GM23338 (cell line): ENCODE data around the gene PTPRN2. TPM values are rescaled to one million over a fixed set of nuclear protein-coding genes. Genes with fewer than 3 reads are reported as not detected.
"Not testable (repeated sequence)": the region's sequence is repeated elsewhere in the genome, so short reads cannot be mapped to it uniquely, and the experiment has no call there.

Experiments used
- ATAC-seq: fragments of 200-7000 bp; cut with Tn5 transposase; 3 replicates; pipeline ENCODE4 v1.9.1; 2020
- DNase-seq: peaks from one replicate; pipeline ENCODE4 v3.0.0-alpha.2; 2015; ENCODE audit warnings: low spot score
- H2AFZ ChIP-seq: fragments of 200-600 bp; sonication (generic); 2 replicates; pipeline ENCODE4 v1.8.0; 2016; ENCODE audit warnings: antibody characterized with exemption, mild to moderate bottlenecking, moderate library complexity
- H3F3A ChIP-seq: fragments of 200-600 bp; sonication (generic); replicated peaks from 2 replicates; pipeline ENCODE4 v1.8.0; 2017; ENCODE audit warnings: antibody characterized with exemption, mixed run types, low read depth
- H3K27ac ChIP-seq: fragments of 200-600 bp; sonication (generic); 2 replicates; pipeline ENCODE4 v1.6.1; 2016; ENCODE audit warnings: low read depth
- H3K27me3 ChIP-seq: fragments of 200-600 bp; sonication (generic); 2 replicates; pipeline ENCODE4 v1.8.0; 2016; ENCODE audit warnings: mild to moderate bottlenecking, mixed run types, moderate library complexity; ENCODE audit not compliant: insufficient read depth
- H3K36me3 ChIP-seq: fragments of 200-600 bp; sonication (generic); 2 replicates; pipeline ENCODE4 v1.8.0; 2016; ENCODE audit warnings: mild to moderate bottlenecking; ENCODE audit not compliant: insufficient read depth
- H3K4me1 ChIP-seq: fragments of 200-600 bp; sonication (generic); 2 replicates; pipeline ENCODE4 v1.8.0; 2016; ENCODE audit warnings: mild to moderate bottlenecking, moderate library complexity; ENCODE audit not compliant: insufficient read depth
- H3K4me2 ChIP-seq: fragments of 200-600 bp; sonication (generic); 2 replicates; pipeline ENCODE4 v1.7.1; 2017; ENCODE audit warnings: mixed run types
- H3K4me3 ChIP-seq: fragments of 200-600 bp; sonication (generic); 2 replicates; pipeline ENCODE4 v1.6.1; 2016; ENCODE audit warnings: mixed run types
- H3K79me2 ChIP-seq: fragments of 200-600 bp; sonication (generic); replicated peaks from 2 replicates; pipeline ENCODE4 v1.8.0; 2017; ENCODE audit warnings: mild to moderate bottlenecking; ENCODE audit not compliant: insufficient read depth
- H3K9me2 ChIP-seq: fragments of 200-600 bp; sonication (generic); 2 replicates; pipeline ENCODE4 v1.8.0; 2017; ENCODE audit not compliant: insufficient read depth
- H4K20me1 ChIP-seq: fragments of 200-600 bp; sonication (generic); replicated peaks from 2 replicates; pipeline ENCODE4 v1.8.0; 2017; ENCODE audit warnings: mild to moderate bottlenecking; ENCODE audit not compliant: insufficient read depth
- H3K27ac Mint-ChIP-seq: 2 replicates; pipeline ENCODE4 v1.8.0; 2020; ENCODE audit warnings: inconsistent platforms, mild to moderate bottlenecking, moderate library complexity, mixed read lengths
- H3K27me3 Mint-ChIP-seq: 3 replicates; pipeline ENCODE4 v1.8.0; 2022; ENCODE audit warnings: low read depth, mild to moderate bottlenecking, moderate library complexity, mixed read lengths, inconsistent platforms; ENCODE audit not compliant: insufficient read depth, poor library complexity
- H3K36me3 Mint-ChIP-seq: 3 replicates; pipeline ENCODE4 v1.8.0; 2021; ENCODE audit warnings: low read depth, mild to moderate bottlenecking, inconsistent platforms, moderate library complexity, mixed read lengths
- H3K4me1 Mint-ChIP-seq: 3 replicates; pipeline ENCODE4 v1.8.0; 2020; ENCODE audit warnings: mild to moderate bottlenecking, inconsistent platforms, mixed read lengths
- H3K4me3 Mint-ChIP-seq: 3 replicates; pipeline ENCODE4 v1.8.0; 2021; ENCODE audit warnings: moderate library complexity, mild to moderate bottlenecking, inconsistent platforms, mixed read lengths
- H3K9me3 Mint-ChIP-seq: 3 replicates; pipeline ENCODE4 v1.8.0; 2020; ENCODE audit warnings: moderate library complexity, mild to moderate bottlenecking, inconsistent platforms, mixed read lengths
- EZH2 ChIP-seq: fragments of 200-600 bp; sonication (generic); IDR thresholded peaks from one replicate; pipeline ENCODE4 v1.8.0; 2017; ENCODE audit warnings: antibody characterized with exemption, mild to moderate bottlenecking, low read depth; ENCODE audit not compliant: unreplicated experiment
- EZH2phosphoT487 ChIP-seq: fragments of 200-600 bp; sonication (generic); IDR thresholded peaks from one replicate; pipeline ENCODE4 v1.8.1; 2018; ENCODE audit warnings: antibody characterized with exemption; ENCODE audit not compliant: unreplicated experiment
- NANOG ChIP-seq: IDR thresholded peaks from 2 replicates; pipeline ENCODE4 v1.6.1; 2016; ENCODE audit warnings: antibody characterized with exemption, borderline replicate concordance
- STAT1 ChIP-seq: IDR thresholded peaks from one replicate; pipeline ENCODE4 v1.6.1; 2016; ENCODE audit warnings: antibody characterized with exemption; ENCODE audit not compliant: unreplicated experiment
- ZNF114 ChIP-seq: fragments of 250-450 bp; sonication (Bioruptor Pico); IDR thresholded peaks from 2 replicates; pipeline ENCODE4 v1.5.0; 2020; ENCODE audit warnings: mild to moderate bottlenecking, moderate library complexity
- ZNF331 ChIP-seq: fragments of 250-450 bp; sonication (Bioruptor Pico); IDR thresholded peaks from 2 replicates; pipeline ENCODE4 v1.5.0; 2020; ENCODE audit warnings: low read depth, mild to moderate bottlenecking, moderate library complexity
- polyA plus RNA-seq: library from polyadenylated mRNA; unstranded; fragments of >200 nt; fragmentation: Nextera tagmentation; extraction: Ambion mirVana; gene quantifications from 2 replicates; pipeline ENCODE4 v1.2.1, GENCODE V29; 2016
- total RNA-seq: library from RNA; depleted of rRNA; stranded (reverse); fragments of >200 nt; shearing (Covaris generic); gene quantifications from 2 replicates; pipeline ENCODE4 v1.2.3, GENCODE V29; 2014
- TF ChIP-seq, protein P1 (sequence below): IDR thresholded peaks from 2 replicates; pipeline ENCODE4 v1.6.1; 2016; ENCODE audit warnings: antibody characterized with exemption

Gene PTPRN2
- total and polyA plus RNA-seq, 2 experiments from 2014 or later: 0.87 to 4.0 TPM

DNA sequence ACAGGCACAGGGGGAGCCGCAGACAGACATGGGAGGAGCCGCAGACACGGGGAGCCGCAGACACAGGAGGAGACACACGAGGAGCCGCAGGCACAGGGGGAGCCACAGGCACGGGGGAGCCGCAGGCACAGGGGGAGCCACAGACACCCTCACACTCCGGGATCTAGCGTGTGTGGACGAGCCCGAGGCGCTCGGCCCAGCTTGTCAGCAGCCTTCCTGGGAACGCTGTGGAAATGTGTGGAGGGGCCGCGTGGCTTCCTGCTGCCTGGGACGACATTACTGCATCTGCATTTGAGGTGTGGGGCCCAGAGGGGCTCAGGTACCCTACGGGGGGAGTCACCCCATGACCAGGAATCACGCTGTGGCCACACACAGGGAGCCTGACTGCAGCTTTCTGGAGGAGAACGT is 313.2 kb downstream of the PTPRN2 start:
- DNase-seq (no peak), ATAC-seq (no peak)
- Histone ChIP-seq H3K4me1 (no peaks in the 10 kb centered on the region), H3K27ac (no peak overlapping the region), H3F3A (no peaks in the 10 kb centered on the region), H3K9me2 (no peaks in the 10 kb centered on the region), H3K4me2 (no peak overlapping the region), H4K20me1 (no peaks in the 10 kb centered on the region), H3K4me3 (no peak overlapping the region), H2AFZ (no peak overlapping the region), H3K27me3 (no peaks in the 10 kb centered on the region), H3K79me2 (no peaks in the 10 kb centered on the region), H3K36me3 (no peaks in the 10 kb centered on the region)
- H3K9me3 Mint-ChIP-seq: peaks cover 95% of the 10 kb centered on the region
- peaks cover 44% of the 10 kb centered on the region for H3K36me3 Mint-ChIP-seq
- TF ChIP-seq ZNF331 (CRISPR knock-in tag) (no peak), EZH2phosphoT487 (no peak), EZH2 (no peak)
- H3K27me3 Mint-ChIP-seq: peaks cover 9% of the 10 kb centered on the region
- no peaks in the 10 kb centered on the region for H3K4me1 Mint-ChIP-seq
- no peak overlapping the region for H3K27ac Mint-ChIP-seq
- no peak overlapping the region for H3K4me3 Mint-ChIP-seq

DNA sequence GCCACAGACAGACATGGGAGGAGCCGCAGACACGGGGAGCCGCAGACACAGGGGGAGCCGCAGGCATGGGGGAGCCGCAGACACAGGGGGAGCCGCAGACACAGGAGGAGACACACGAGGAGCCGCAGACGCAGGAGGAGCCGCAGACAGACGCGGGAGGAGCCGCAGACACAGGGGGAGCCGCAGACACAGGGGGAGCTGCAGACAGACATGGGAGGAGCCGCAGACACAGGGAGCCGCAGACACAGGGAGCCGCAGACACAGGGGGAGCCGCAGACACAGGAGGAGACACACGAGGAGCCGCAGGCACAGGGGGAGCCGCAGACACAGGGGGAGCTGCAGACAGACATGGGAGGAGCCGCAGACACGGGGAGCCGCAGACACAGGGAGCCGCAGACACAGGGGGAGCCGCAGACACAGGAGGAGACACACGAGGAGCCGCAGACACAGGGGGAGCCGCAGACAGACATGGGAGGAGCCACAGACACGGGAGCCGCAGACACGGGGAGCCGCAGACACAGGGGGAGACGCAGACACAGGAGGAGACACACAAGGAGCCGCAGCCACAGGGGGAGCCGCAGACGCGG is 313.8 kb downstream of the PTPRN2 start:
- H3K4me3 ChIP-seq, H3K4me1 ChIP-seq, H3K4me2 ChIP-seq, H3K27me3 ChIP-seq, H3K9me2 ChIP-seq, H3K27ac ChIP-seq, H3K27me3 Mint-ChIP-seq, ATAC-seq, H4K20me1 ChIP-seq, H3F3A ChIP-seq, DNase-seq, H3K4me1 Mint-ChIP-seq, H3K27ac Mint-ChIP-seq, H3K36me3 ChIP-seq, H3K4me3 Mint-ChIP-seq, H3K79me2 ChIP-seq, H2AFZ ChIP-seq: not testable (repeated sequence)
- peaks cover 47% of the 10 kb centered on the region for H3K36me3 Mint-ChIP-seq
- H3K9me3 Mint-ChIP-seq: peaks cover 95% of the 10 kb centered on the region

DNA sequence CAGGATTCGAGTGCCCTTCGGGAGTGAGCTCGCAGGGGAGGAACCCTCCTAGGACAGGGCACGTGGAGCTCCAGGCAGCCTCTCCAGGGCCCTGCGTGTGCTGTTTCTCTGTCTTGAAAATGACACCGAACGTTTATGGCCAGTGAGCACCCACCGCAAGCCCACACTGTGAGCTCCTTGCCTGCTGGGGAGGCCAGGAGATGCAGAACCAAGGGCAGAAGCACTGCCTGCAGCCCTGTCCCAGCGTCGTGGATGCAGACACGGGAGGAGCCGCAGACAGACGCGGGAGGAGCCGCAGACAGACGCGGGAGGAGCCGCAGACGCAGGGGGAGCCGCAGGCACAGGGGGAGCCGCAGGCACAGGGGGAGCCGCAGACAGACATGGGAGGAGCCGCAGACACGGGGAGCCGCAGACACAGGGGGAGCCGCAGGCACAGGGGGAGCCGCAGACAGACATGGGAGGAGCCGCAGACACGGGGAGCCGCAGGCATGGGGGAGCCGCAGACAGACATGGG is 314.4 kb downstream of the PTPRN2 start:
- Histone ChIP-seq H3K27ac (no peak overlapping the region), H3F3A (no peaks in the 10 kb centered on the region), H3K9me2 (no peaks in the 10 kb centered on the region), H3K4me1 (no peaks in the 10 kb centered on the region), H3K4me3 (no peak overlapping the region), H4K20me1 (no peaks in the 10 kb centered on the region), H3K27me3 (no peaks in the 10 kb centered on the region), H3K79me2 (no peaks in the 10 kb centered on the region), H3K36me3 (no peaks in the 10 kb centered on the region), H2AFZ (no peak overlapping the region), H3K4me2 (no peak overlapping the region)
- ATAC-seq: no peak
- Mint-ChIP-seq H3K27ac (no peak overlapping the region), H3K4me3 (no peak overlapping the region), H3K27me3 (peaks cover 9% of the 10 kb centered on the region), H3K36me3 (peaks cover 42% of the 10 kb centered on the region), H3K9me3 (peaks cover 95% of the 10 kb centered on the region), H3K4me1 (no peaks in the 10 kb centered on the region)
- TF ChIP-seq, protein P1, sequence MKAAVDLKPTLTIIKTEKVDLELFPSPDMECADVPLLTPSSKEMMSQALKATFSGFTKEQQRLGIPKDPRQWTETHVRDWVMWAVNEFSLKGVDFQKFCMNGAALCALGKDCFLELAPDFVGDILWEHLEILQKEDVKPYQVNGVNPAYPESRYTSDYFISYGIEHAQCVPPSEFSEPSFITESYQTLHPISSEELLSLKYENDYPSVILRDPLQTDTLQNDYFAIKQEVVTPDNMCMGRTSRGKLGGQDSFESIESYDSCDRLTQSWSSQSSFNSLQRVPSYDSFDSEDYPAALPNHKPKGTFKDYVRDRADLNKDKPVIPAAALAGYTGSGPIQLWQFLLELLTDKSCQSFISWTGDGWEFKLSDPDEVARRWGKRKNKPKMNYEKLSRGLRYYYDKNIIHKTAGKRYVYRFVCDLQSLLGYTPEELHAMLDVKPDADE: no peak
- no peak for TF ChIP-seq EZH2
- TF ChIP-seq EZH2phosphoT487: no peak
- no peak for TF ChIP-seq STAT1
- no peak for TF ChIP-seq ZNF114
- TF ChIP-seq ZNF331 (CRISPR knock-in tag): no peak
- no peak for TF ChIP-seq NANOG
- no peak for DNase-seq
